PC-3 (cell line): ENCODE results near the gene RAB40C. TPM values are rescaled to one million over a fixed set of nuclear protein-coding genes. Genes with fewer than 3 reads are reported as not detected.

Experiments
- ATAC-seq: fragments of 200-7000 bp; cut with Tn5 transposase; 2 replicates; pipeline ENCODE4 v1.9.1; 2020; ENCODE audit warnings: mild to moderate bottlenecking, moderate library complexity
- BruUV-seq: library from RNA; stranded (reverse); fragments of 400-500 nt; replicated peaks from 2 replicates; lab custom pipeline; 2021; lab: Mats Ljungman, UMichigan
- CTCF ChIA-PET: fragments of 300-600 bp; sonication (Branson Sonifier 250); formaldehyde crosslinking; loops from one replicate; lab custom pipeline; 2022; ENCODE audit warnings: antibody characterized with exemption; lab: Charles Lee
- POLR2A ChIA-PET: fragments of 300-600 bp; sonication (Branson Sonifier 250); formaldehyde crosslinking; loops from one replicate; lab custom pipeline; 2022; ENCODE audit warnings: antibody characterized with exemption; ENCODE audit not compliant: unreplicated experiment; lab: Charles Lee
- DNase-seq: peaks from one replicate; pipeline ENCODE4 v3.0.0-alpha.2; 2015
- H2AFZ ChIP-seq: fragments of 300-600 bp; sonication (generic); 2 replicates; pipeline ENCODE4 v1.6.0; 2016; ENCODE audit warnings: antibody characterized with exemption, low read length
- H3F3A ChIP-seq: fragments of 300-600 bp; sonication (generic); one replicate; pipeline ENCODE4 v1.6.0; 2017; ENCODE audit warnings: antibody characterized with exemption, low read length, control low read depth, mild to moderate bottlenecking; ENCODE audit not compliant: unreplicated experiment
- H3K27ac ChIP-seq: fragments of 300-600 bp; sonication (generic); 2 replicates; pipeline ENCODE4 v1.5.1; 2016; ENCODE audit warnings: mild to moderate bottlenecking, low read length
- H3K27me3 ChIP-seq: fragments of 300-600 bp; sonication (generic); 2 replicates; pipeline ENCODE4 v1.6.1; 2016; ENCODE audit warnings: low read length, mixed read lengths
- H3K36me3 ChIP-seq: fragments of 300-600 bp; sonication (generic); 2 replicates; pipeline ENCODE4 v1.6.1; 2016; ENCODE audit warnings: low read depth, mixed run types, low read length, mixed read lengths
- H3K4me1 ChIP-seq: fragments of 300-600 bp; sonication (generic); 2 replicates; pipeline ENCODE4 v1.5.1; 2016; ENCODE audit warnings: low read length; ENCODE audit not compliant: insufficient read depth
- H3K4me2 ChIP-seq: fragments of 300-600 bp; sonication (generic); 2 replicates; pipeline ENCODE4 v1.6.0; 2016; ENCODE audit warnings: low read length
- H3K4me3 ChIP-seq: fragments of 300-600 bp; sonication (generic); 2 replicates; pipeline ENCODE4 v1.5.1; 2016; ENCODE audit warnings: mild to moderate bottlenecking, low read length, mixed read lengths
- H3K79me2 ChIP-seq: fragments of 300-600 bp; sonication (generic); 2 replicates; pipeline ENCODE4 v1.6.1; 2017; ENCODE audit warnings: low read length, mixed read lengths
- H3K9ac ChIP-seq: fragments of 300-600 bp; sonication (generic); 2 replicates; pipeline ENCODE4 v1.6.0; 2016; ENCODE audit warnings: mild to moderate bottlenecking, low read length
- H3K9me2 ChIP-seq: fragments of 300-600 bp; sonication (generic); replicated peaks from 2 replicates; pipeline ENCODE4 v1.6.1; 2016; ENCODE audit warnings: mixed run types, low read length, mixed read lengths
- H3K9me3 ChIP-seq: fragments of 300-600 bp; sonication (generic); 2 replicates; pipeline ENCODE4 v1.6.1; 2016; ENCODE audit warnings: low read length, mixed read lengths
- H4K20me1 ChIP-seq: fragments of 300-600 bp; sonication (generic); 2 replicates; pipeline ENCODE4 v1.6.1; 2016; ENCODE audit warnings: low read length, mixed read lengths
- EZH2 ChIP-seq: fragments of 300-600 bp; sonication (generic); IDR thresholded peaks from one replicate; pipeline ENCODE4 v1.6.1; 2017; ENCODE audit warnings: antibody characterized with exemption, mild to moderate bottlenecking, low read length; ENCODE audit not compliant: unreplicated experiment
- EZH2phosphoT487 ChIP-seq: fragments of 300-600 bp; sonication (generic); IDR thresholded peaks from 2 replicates; pipeline ENCODE4 v1.6.1; 2018; ENCODE audit warnings: mild to moderate bottlenecking, antibody characterized with exemption, low read length, borderline replicate concordance
- intact Hi-C: fragments of 100-400 bp; cut with micrococcal nuclease; formaldehyde crosslinking; loops from 2 replicates; pipeline ENCODE4 v1.9.0; 2023
- total RNA-seq: library from RNA; depleted of rRNA; stranded (reverse); fragments of >200 nt; gene quantifications from 2 replicates; pipeline ENCODE4 v1.2.3, GENCODE V29; 2014
- TF ChIP-seq, protein P1 (sequence below): fragments of 300-600 bp; sonication (generic); conservative IDR thresholded peaks from 2 replicates; pipeline ENCODE4 v1.5.1; 2017; ENCODE audit warnings: antibody characterized with exemption, low read depth, mild to moderate bottlenecking, low read length

Gene RAB40C
- total RNA-seq, 1 experiment from 2014 or later, result 19.5 TPM

DNA sequence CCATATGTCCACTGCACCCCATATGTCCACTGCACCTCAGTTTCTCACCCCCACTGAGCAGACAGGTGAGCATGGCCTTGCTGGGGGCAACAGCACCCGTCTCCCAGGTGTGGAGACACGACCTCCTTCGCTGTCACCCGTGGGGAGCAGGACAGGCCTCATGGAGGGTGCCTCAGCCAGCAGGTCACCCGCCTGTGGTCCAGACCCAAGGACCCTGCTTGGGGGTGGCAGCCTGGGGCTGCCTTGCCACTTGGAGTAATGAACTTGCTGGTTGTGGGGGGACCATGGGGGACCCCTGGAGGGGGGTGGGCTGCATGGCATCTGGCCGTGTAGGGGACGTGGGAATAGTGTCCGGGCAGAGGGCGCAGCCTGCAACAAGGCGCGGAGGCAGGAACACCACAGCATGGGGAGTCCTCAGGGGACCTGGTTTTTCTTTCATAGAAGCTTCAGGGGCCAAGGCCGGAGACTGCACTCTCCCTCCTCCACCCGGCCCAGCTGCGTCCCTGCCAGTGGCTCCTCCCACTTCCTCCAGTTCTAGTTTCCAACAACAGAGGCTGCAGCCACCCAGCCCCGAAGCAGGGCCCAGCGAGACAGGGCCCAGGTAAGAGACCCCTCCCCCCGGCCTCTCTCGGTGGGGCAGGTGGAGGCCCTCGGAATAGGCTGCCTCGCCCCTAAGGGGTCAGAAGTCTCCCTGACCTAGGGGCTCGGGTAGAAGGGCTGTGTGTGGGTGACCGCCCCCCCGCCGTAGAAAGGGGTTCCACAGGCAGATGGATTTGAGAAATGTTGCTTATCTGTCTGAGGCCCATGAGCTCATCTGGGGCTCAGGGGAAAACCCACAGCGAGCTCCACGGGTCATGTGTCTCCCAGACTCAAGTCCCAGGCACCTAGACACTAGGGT, 23.1 kb upstream of the RAB40C start, which contains the start of gene NHLRC4:
NHLRC4 (plus strand) TSS at position 531 of the 898 bp plus-strand sequence. CDS start 1,043 bp downstream, outside the sequence.
- no peak for TF ChIP-seq EZH2phosphoT487
- no peak for TF ChIP-seq EZH2
- TF ChIP-seq, protein P1, sequence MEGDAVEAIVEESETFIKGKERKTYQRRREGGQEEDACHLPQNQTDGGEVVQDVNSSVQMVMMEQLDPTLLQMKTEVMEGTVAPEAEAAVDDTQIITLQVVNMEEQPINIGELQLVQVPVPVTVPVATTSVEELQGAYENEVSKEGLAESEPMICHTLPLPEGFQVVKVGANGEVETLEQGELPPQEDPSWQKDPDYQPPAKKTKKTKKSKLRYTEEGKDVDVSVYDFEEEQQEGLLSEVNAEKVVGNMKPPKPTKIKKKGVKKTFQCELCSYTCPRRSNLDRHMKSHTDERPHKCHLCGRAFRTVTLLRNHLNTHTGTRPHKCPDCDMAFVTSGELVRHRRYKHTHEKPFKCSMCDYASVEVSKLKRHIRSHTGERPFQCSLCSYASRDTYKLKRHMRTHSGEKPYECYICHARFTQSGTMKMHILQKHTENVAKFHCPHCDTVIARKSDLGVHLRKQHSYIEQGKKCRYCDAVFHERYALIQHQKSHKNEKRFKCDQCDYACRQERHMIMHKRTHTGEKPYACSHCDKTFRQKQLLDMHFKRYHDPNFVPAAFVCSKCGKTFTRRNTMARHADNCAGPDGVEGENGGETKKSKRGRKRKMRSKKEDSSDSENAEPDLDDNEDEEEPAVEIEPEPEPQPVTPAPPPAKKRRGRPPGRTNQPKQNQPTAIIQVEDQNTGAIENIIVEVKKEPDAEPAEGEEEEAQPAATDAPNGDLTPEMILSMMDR, result no peak
- no peak within 1 kb of the TSS for H3K9ac ChIP-seq
- no TSS peak for BruUV-seq
- DNase-seq (no peak), ATAC-seq (no peak)
- peaks cover 6% of the 10 kb centered on the region; the same call in 1 of the 2 replicates for H3K4me1 ChIP-seq
- no peak within 1 kb of the TSS for H3K4me3 ChIP-seq
- no peaks in the 10 kb centered on the region for H3K36me3 ChIP-seq
- no peak within 1 kb of the TSS for H2AFZ ChIP-seq
- no peak within 1 kb of the TSS for H3K4me2 ChIP-seq
- H3K27me3 ChIP-seq, result no peaks in the 10 kb centered on the region
- no peaks in the 10 kb centered on the region for H3K9me3 ChIP-seq
- no peaks in the 10 kb centered on the region for H3F3A ChIP-seq
- no peak within 1 kb of the TSS for H3K27ac ChIP-seq
- intact Hi-C loops, result no loop called here
- H3K79me2 ChIP-seq, result peaks cover 12% of the 10 kb centered on the region
- no peaks in the 10 kb centered on the region for H3K9me2 ChIP-seq
- H4K20me1 ChIP-seq, result no peaks in the 10 kb centered on the region
- ChIA-PET POLR2A (no interaction called here), CTCF (no interaction called here)

DNA sequence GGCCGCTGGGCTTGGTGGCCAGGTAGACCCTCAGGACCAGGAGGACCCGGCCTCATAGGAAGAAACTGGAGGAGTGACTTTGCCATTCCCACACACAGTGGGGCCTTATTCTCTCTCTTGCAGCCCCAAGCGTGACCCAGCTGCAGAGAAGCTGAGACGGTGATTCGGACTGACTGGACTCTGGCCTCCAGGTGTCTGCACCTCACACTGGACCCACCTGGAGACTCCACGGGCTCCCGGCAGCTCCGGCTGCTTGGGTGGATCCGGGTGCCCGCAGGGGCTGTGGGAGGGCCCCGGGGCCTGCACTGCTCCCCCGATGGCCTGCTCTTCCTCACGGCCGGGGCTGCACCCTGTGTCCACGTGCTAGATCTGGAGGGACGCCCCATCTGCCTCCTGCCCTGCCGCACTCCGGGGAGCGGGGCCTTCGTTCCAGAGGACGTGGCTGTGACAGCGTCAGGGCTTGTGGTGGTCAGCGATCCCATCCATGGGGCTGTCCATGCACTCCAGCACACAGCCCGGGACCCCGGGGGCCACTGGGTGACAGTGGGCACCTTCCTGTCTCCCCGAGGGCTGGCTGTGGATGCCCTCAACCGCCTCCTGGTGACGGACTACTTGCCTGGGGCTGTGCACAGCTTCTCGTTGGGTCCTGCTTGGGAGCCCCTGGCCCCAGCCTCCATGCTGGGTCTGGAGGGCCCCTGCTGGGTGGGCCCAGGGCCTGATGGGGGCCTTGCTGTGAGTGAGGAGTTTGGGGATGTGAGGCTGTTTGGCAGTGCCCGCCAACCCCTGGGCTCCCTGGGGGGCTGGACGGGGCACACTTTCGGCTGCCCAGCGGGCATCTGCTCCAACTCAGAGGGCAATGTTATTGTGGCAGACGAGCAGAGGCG, 22.3 kb upstream of the RAB40C start:
- H3F3A ChIP-seq, result no peaks in the 10 kb centered on the region
- ChIA-PET POLR2A (no interaction called here), CTCF (no interaction called here)
- H3K27ac ChIP-seq, result no peak overlapping the region
- no peaks in the 10 kb centered on the region for H3K9me2 ChIP-seq
- no peak overlapping the region for H3K9ac ChIP-seq
- DNase-seq, result no peak
- no peak overlapping the region for H2AFZ ChIP-seq
- no peak overlapping the region for H3K4me2 ChIP-seq
- no peak for ATAC-seq
- no peaks in the 10 kb centered on the region for H3K27me3 ChIP-seq
- H4K20me1 ChIP-seq, result no peaks in the 10 kb centered on the region
- H3K4me3 ChIP-seq, result no peak overlapping the region
- H3K9me3 ChIP-seq, result no peaks in the 10 kb centered on the region
- H3K36me3 ChIP-seq, result no peaks in the 10 kb centered on the region
- TF ChIP-seq, protein P1, result no peak
- TF ChIP-seq EZH2phosphoT487, result no peak
- TF ChIP-seq EZH2, result no peak
- H3K79me2 ChIP-seq, result peaks cover 12% of the 10 kb centered on the region
- intact Hi-C loops, result no loop called here
- H3K4me1 ChIP-seq, result peaks cover 6% of the 10 kb centered on the region; the same call in 1 of the 2 replicates
- BruUV-seq, result no TSS peak
